Body of pancreas (tissue), 4 donors: ENCODE data around the gene AGMAT. TPM values are rescaled to one million over a fixed set of nuclear protein-coding genes. Genes with fewer than 3 reads are reported as not detected.
A peak's percentile ranks its signal among the peaks of the same experiment; 100 is the strongest.

Source experiments
- ATAC-seq: fragments of 150-250 bp; one replicate; pipeline ENCODE4 v1.9.1; 2016
- DNase-seq, 4 donors: peaks; one replicate each; pipeline ENCODE4 v3.0.0-alpha.2; 2019
- H3K27ac ChIP-seq, 4 donors: fragments of 200-600 bp; sonication (generic); 1 replicate in 3 of 4; 2 replicates in 1 of 4; pipeline versions ENCODE4 v1.5.1 to v1.6.1; 2016 to 2019; ENCODE audit warnings: mild to moderate bottlenecking in 1 of 4, mixed read lengths in 1 of 4, moderate library complexity in 1 of 4
- H3K27me3 ChIP-seq, 2 donors: fragments of 200-600 bp; sonication (generic); one replicate each; pipeline ENCODE4 v1.6.0; 2016; ENCODE audit warnings: mild to moderate bottlenecking in 1 of 2
- H3K36me3 ChIP-seq, 2 donors: fragments of 200-600 bp; sonication (generic); replicated peaks in 1 of 2; 2 replicates each; pipeline ENCODE4 v1.5.1; 2016; ENCODE audit warnings: low read depth in 2 of 2; ENCODE audit not compliant: insufficient read depth in 1 of 2
- H3K4me1 ChIP-seq: fragments of 200-600 bp; sonication (generic); one replicate; pipeline ENCODE4 v1.6.0; 2016
- H3K4me3 ChIP-seq, 2 donors: fragments of 200-600 bp; sonication (generic); 1 replicate in 1 of 2; 2 replicates in 1 of 2; pipeline ENCODE4 v1.5.1; 2016 to 2019
- H3K9me3 ChIP-seq, 3 donors: fragments of 200-600 bp; sonication (generic); 1 replicate in 2 of 3; 2 replicates in 1 of 3; pipeline ENCODE4 v1.5.1; 2016
- CTCF ChIP-seq, 7 experiments: fragments of 450-650 bp in 4 of 7; fragments of 200-600 bp in 3 of 7; sonication (generic) in 3 of 7; IDR thresholded peaks; one replicate each; pipeline ENCODE4 v1.5.1; 2016 to 2019; ENCODE audit warnings: antibody characterized with exemption in 7 of 7
- POLR2A ChIP-seq, 3 donors: fragments of 450-650 bp; IDR thresholded peaks; one replicate each; pipeline ENCODE4 v1.6.1; 2016; ENCODE audit warnings: antibody characterized with exemption in 3 of 3, mild to moderate bottlenecking in 2 of 3
- WGBS, 2 donors: methylation state at CpG; one replicate each; pipeline ENCODE4 v1.1.5; 2017; 5-methylcytosine and 5-hydroxymethylcytosine counted together
- intact Hi-C: fragments of 100-400 bp; cut with DNase I; formaldehyde crosslinking; loops from one replicate; pipeline ENCODE4 v1.15.1; 2023
- total RNA-seq, 2 donors: library from RNA; depleted of rRNA; stranded (reverse); fragments of >200 nt; gene quantifications; one replicate each; pipeline ENCODE4 v1.1.0, GENCODE V29; 2016

Gene AGMAT
- total RNA-seq, 2 donors from 2014 or later: 0.33 to 0.52 TPM

GRCh38 chr1:15526490-15527339 lies 58.1 kb downstream of the AGMAT start, which contains the start of gene DNAJC16:
Gene DNAJC16, plus strand, starts transcription at chr1:15526848. Its CDS starts 2,258 bp downstream, at chr1:15529106.
- peak within 1 kb of the TSS; percentile 57 to 72 for H3K4me3 ChIP-seq
- TF ChIP-seq POLR2A (IDR thresholded peaks at IDR 0.05) (peak; percentile 64 to 92 (median 88)), CTCF (IDR thresholded peaks at IDR 0.05) (peak in 4 of 7 experiments; percentile 41 to 53 (median 45))
- H3K27me3 ChIP-seq: no peaks in the 10 kb centered on the region
- intact Hi-C loops: no loop called here
- ATAC-seq (peak; percentile 65), DNase-seq (peak; percentile 99 to 100 (median 100))
- 0% methylated on average over 17 to 65 of the region's 65 CpGs for WGBS, 2 donors
- peaks cover 32% of the 10 kb centered on the region for H3K4me1 ChIP-seq
- H3K9me3 ChIP-seq: no peaks in the 10 kb centered on the region
- H3K36me3 ChIP-seq: no peaks in the 10 kb centered on the region
- peak within 1 kb of the TSS; percentile 90 to 99 (median 96) for H3K27ac ChIP-seq

- DNase-seq (peak in 1 of 4 donors; percentile 39), ATAC-seq (no peak)
- H3K4me3 ChIP-seq: no peak overlapping the region
- H3K9me3 ChIP-seq: no peaks in the 10 kb centered on the region
- H3K27me3 ChIP-seq: no peaks in the 10 kb centered on the region
- no peaks in the 10 kb centered on the region for H3K36me3 ChIP-seq
- peaks cover 32% of the 10 kb centered on the region for H3K4me1 ChIP-seq
- H3K27ac ChIP-seq: peak overlapping the region; percentile 90 to 99 (median 96)
- intact Hi-C loops: no loop called here
- WGBS, 2 donors: 9 to 10% methylated on average over 9 of the region's 9 CpGs
- no peak for TF ChIP-seq POLR2A (IDR thresholded peaks at IDR 0.05)
- no peak for TF ChIP-seq CTCF (IDR thresholded peaks at IDR 0.05)
Measured at GRCh38 chr1:15526021-15526489, 58.8 kb downstream of the AGMAT start.

- WGBS, 2 donors: 1 to 2% methylated on average over 17 to 33 of the region's 40 CpGs
- Histone ChIP-seq H3K4me1 (peaks cover 32% of the 10 kb centered on the region), H3K27ac (peak overlapping the region; percentile 81 to 99 (median 96)), H3K36me3 (no peaks in the 10 kb centered on the region), H3K4me3 (peak overlapping the region in 1 of 2 donors; percentile 13), H3K27me3 (no peaks in the 10 kb centered on the region), H3K9me3 (no peaks in the 10 kb centered on the region)
- DNase-seq (peak in 2 of 4 donors; percentile 100), ATAC-seq (peak; percentile 67)
- TF ChIP-seq CTCF (IDR thresholded peaks at IDR 0.05): no peak
- TF ChIP-seq POLR2A (IDR thresholded peaks at IDR 0.05): peak in 2 of 3 donors; percentile 36 to 47
- intact Hi-C loops: no loop called here
Measured at GRCh38 chr1:15525050-15526020, 59.5 kb downstream of the AGMAT start.

GRCh38 chr1:15524283-15525049 lies 60.4 kb downstream of the AGMAT start:
- Histone ChIP-seq H3K27ac (peak overlapping the region; percentile 94 to 99 (median 98)), H3K36me3 (no peaks in the 10 kb centered on the region), H3K4me1 (peaks cover 32% of the 10 kb centered on the region)

More at GRCh38 chr1:15524283-15525049, 60.4 kb downstream of the AGMAT start:
- DNase-seq (peak; percentile 100), ATAC-seq (peak; percentile 67)
- 0% methylated on average over 29 of the region's 88 CpGs; no CpG with 5 or more reads in 1 of the 2 donors for WGBS, 2 donors
- TF ChIP-seq POLR2A (IDR thresholded peaks at IDR 0.05) (no peak), CTCF (IDR thresholded peaks at IDR 0.05) (no peak)
- no peaks in the 10 kb centered on the region for H3K9me3 ChIP-seq
- intact Hi-C loops: no loop called here
- no peaks in the 10 kb centered on the region for H3K27me3 ChIP-seq
- no peak overlapping the region for H3K4me3 ChIP-seq
